GM12878 (cell line): ENCODE data around the gene RRM2. TPM values are rescaled to one million over a fixed set of nuclear protein-coding genes. Genes with fewer than 3 reads are reported as not detected.

Experiments
- BACH1 ChIP-seq: fragments of 450-650 bp; IDR thresholded peaks from 2 replicates; pipeline ENCODE4 v1.6.1; 2017; ENCODE audit warnings: mild to moderate bottlenecking, borderline replicate concordance
- BHLHE40 ChIP-seq, 2 experiments: fragments of 450-650 bp in 1 of 2; IDR thresholded peaks; 2 replicates each; pipeline ENCODE4 v1.6.1; 2011 to 2017; ENCODE audit warnings: low read depth in 2 of 2, borderline replicate concordance in 1 of 2, improper control_type of control experiment in 1 of 2, low read length in 1 of 2, mild to moderate bottlenecking in 1 of 2
- CEBPZ ChIP-seq: fragments of 150-350 bp; IDR thresholded peaks from 2 replicates; pipeline ENCODE4 v1.6.1; 2016; ENCODE audit warnings: low read depth, low read length
- EZH2 ChIP-seq: IDR thresholded peaks from 2 replicates; pipeline ENCODE4 v1.6.1; 2012; ENCODE audit warnings: low read depth, mild to moderate bottlenecking, control low read depth, inconsistent platforms, low read length, borderline replicate concordance; ENCODE audit not compliant: control insufficient read depth
- HDAC6 ChIP-seq: fragments of 200-600 bp; sonication (generic); IDR thresholded peaks from one replicate; pipeline ENCODE4 v1.8.0; 2017; ENCODE audit warnings: antibody characterized with exemption; ENCODE audit not compliant: unreplicated experiment
- JUND ChIP-seq: IDR thresholded peaks from 2 replicates; pipeline ENCODE4 v1.6.1; 2012; ENCODE audit warnings: low read depth, mild to moderate bottlenecking, low read length, improper control_type of control experiment, moderate library complexity
- LARP7 ChIP-seq: fragments of 450-650 bp; IDR thresholded peaks from 2 replicates; pipeline ENCODE4 v1.6.1; 2017; ENCODE audit warnings: mild to moderate bottlenecking
- NFYA ChIP-seq: IDR thresholded peaks from 2 replicates; pipeline ENCODE4 v1.6.1; 2011; ENCODE audit warnings: low read depth, mild to moderate bottlenecking, low read length, improper control_type of control experiment, borderline replicate concordance
- RBBP5 ChIP-seq: fragments of 200-600 bp; sonication (generic); conservative IDR thresholded peaks from 2 replicates; pipeline ENCODE4 v1.6.1; 2016
- SMC3 ChIP-seq: IDR thresholded peaks from 2 replicates; pipeline ENCODE4 v1.6.1; 2011; ENCODE audit warnings: low read length, improper control_type of control experiment, borderline replicate concordance
- SRF ChIP-seq, 2 experiments: IDR thresholded peaks; 2 replicates each; pipeline ENCODE4 v1.6.1; 2011; ENCODE audit warnings: low read depth in 2 of 2, low read length in 2 of 2, mild to moderate bottlenecking in 1 of 2, moderate library complexity in 1 of 2
- polyA plus RNA-seq, 11 experiments: library from polyadenylated mRNA; depleted of rRNA in 4 of 11; unstranded in 6 of 11; stranded (reverse) in 5 of 11; fragments of >200 nt; fragmentation: Nextera tagmentation in 4 of 11; fragmentation: Illumina TruSeq in 1 of 11; extraction: Ambion mirVana in 4 of 11; extraction: Trizol in 1 of 11; gene quantifications; 1 replicate in 1 of 11; 2 replicates in 10 of 11; pipeline versions ENCODE4 v1.2.1 to v1.2.3, GENCODE V29; 2011 to 2016; ENCODE audit warnings: inconsistent platforms in 2 of 11, missing spikeins in 2 of 11, low read depth in 1 of 11
- total RNA-seq, 4 experiments: library from RNA; depleted of rRNA in 3 of 4; stranded (reverse); fragments of >200 nt in 3 of 4; fragmentation: Illumina TruSeq in 1 of 4; extraction: Trizol in 1 of 4; gene quantifications; 2 replicates each; pipeline versions ENCODE4 v1.2.1 to v1.2.3, GENCODE V29; 2013 to 2021
- TF ChIP-seq, protein P1 (sequence below): fragments of 450-650 bp; conservative IDR thresholded peaks from 2 replicates; pipeline ENCODE4 v1.6.1; 2017; ENCODE audit warnings: mild to moderate bottlenecking, moderate library complexity
- TF ChIP-seq, protein P2 (sequence below): fragments of 450-650 bp; IDR thresholded peaks from 2 replicates; pipeline ENCODE4 v1.6.1; 2018; ENCODE audit warnings: borderline replicate concordance, mild to moderate bottlenecking; ENCODE audit not compliant: partially characterized antibody

RRM2 gene
- total and polyA plus RNA-seq, 10 of the 15 experiments (the other 5 are each of a cell fraction or from before 2014, with no cell fraction given): 54.4 to 771 (median 159) TPM

DNA sequence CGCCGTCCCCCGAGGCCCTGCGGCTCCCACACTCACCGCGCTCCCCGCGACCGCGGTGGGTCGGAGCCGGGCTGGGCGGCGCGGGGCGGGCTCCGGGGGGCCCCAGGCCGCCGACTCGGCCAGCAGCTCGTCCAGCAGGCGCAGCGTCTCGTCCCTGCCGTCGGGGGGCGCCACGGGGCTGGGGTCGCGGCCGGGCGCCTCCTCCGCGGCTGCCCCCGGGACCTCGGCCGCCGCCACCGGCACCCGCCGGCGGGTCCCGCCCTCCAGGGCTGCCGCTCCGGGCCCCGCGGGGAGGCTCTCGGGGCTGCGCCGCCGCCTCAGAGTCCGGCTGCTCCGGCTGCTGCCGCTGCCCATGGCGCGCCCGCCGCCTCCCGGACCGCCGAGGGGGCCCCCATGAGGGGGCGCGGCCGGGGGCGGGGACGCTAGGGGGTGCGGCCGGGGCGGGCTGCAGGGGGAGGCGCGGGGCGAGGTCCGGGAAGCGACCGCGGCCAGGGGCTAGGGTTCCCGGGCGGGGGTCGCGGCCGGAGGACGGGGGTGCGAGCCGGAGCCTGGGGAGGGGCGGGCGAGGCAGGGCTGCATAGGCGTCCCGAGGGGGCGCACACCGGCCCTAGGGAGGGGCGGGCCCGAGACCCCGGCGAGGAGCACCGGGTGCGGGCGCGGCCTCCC is 42.5 kb upstream of the RRM2 start, which contains the start of gene CYS1 (continued):
- TF ChIP-seq, protein P1, sequence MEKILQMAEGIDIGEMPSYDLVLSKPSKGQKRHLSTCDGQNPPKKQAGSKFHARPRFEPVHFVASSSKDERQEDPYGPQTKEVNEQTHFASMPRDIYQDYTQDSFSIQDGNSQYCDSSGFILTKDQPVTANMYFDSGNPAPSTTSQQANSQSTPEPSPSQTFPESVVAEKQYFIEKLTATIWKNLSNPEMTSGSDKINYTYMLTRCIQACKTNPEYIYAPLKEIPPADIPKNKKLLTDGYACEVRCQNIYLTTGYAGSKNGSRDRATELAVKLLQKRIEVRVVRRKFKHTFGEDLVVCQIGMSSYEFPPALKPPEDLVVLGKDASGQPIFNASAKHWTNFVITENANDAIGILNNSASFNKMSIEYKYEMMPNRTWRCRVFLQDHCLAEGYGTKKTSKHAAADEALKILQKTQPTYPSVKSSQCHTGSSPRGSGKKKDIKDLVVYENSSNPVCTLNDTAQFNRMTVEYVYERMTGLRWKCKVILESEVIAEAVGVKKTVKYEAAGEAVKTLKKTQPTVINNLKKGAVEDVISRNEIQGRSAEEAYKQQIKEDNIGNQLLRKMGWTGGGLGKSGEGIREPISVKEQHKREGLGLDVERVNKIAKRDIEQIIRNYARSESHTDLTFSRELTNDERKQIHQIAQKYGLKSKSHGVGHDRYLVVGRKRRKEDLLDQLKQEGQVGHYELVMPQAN: peak; percentile 60; the same call in 1 of the 2 replicates
- TF ChIP-seq SRF (IDR thresholded peaks at IDR 0.05; ENCODE audit: low read depth in 2 of 2, low read length in 2 of 2): no peak
- TF ChIP-seq, protein P2, sequence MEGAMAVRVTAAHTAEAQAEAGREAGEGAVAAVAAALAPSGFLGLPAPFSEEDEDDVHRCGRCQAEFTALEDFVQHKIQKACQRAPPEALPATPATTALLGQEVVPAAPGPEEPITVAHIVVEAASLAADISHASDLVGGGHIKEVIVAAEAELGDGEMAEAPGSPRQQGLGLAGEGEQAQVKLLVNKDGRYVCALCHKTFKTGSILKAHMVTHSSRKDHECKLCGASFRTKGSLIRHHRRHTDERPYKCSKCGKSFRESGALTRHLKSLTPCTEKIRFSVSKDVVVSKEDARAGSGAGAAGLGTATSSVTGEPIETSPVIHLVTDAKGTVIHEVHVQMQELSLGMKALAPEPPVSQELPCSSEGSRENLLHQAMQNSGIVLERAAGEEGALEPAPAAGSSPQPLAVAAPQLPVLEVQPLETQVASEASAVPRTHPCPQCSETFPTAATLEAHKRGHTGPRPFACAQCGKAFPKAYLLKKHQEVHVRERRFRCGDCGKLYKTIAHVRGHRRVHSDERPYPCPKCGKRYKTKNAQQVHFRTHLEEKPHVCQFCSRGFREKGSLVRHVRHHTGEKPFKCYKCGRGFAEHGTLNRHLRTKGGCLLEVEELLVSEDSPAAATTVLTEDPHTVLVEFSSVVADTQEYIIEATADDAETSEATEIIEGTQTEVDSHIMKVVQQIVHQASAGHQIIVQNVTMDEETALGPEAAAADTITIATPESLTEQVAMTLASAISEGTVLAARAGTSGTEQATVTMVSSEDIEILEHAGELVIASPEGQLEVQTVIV: no peak
- TF ChIP-seq BHLHE40 (IDR thresholded peaks at IDR 0.05; ENCODE audit: borderline replicate concordance in 1 of 2, low read depth in 2 of 2, low read length in 1 of 2): peak; percentile 16 to 78; a peak in 3 of 4 replicates
- no peak for TF ChIP-seq CEBPZ
- peak; percentile 10 for TF ChIP-seq HDAC6
- no peak for TF ChIP-seq JUND
- TF ChIP-seq SMC3: peak; percentile 25; the same call in 1 of the 2 replicates
- peak; percentile 76 for TF ChIP-seq BACH1
- no peak for TF ChIP-seq EZH2
- no peak for TF ChIP-seq RBBP5
- TF ChIP-seq LARP7: no peak; the same call in 1 of the 2 replicates
- TF ChIP-seq NFYA: no peak
- TF ChIP-seq, all 136 proteins: peak for 16
